Trophoblast cell (in vitro differentiated cells and primary cell): ENCODE measurements around the gene TMEM234.

ENCODE experiments used
- DNase-seq, 2 donors: peaks; one replicate each; pipeline ENCODE4 v3.0.0-alpha.2; 2016
- H2AFZ ChIP-seq: 2 replicates; pipeline ENCODE4 v1.6.1; 2013; ENCODE audit warnings: low read length, moderate library complexity, mild to moderate bottlenecking; ENCODE audit not compliant: insufficient read depth, poor library complexity
- H2AK5ac ChIP-seq: 2 replicates; pipeline ENCODE4 v1.6.1; 2013; ENCODE audit warnings: mild to moderate bottlenecking, low read length
- H2BK120ac ChIP-seq: 2 replicates; pipeline ENCODE4 v1.6.1; 2013; ENCODE audit warnings: low read length, mild to moderate bottlenecking, moderate library complexity; ENCODE audit not compliant: insufficient read depth, poor library complexity
- H2BK12ac ChIP-seq: 2 replicates; pipeline ENCODE4 v1.6.1; 2013; ENCODE audit warnings: mild to moderate bottlenecking, low read length, moderate library complexity
- H2BK5ac ChIP-seq: 2 replicates; pipeline ENCODE4 v1.6.1; 2013; ENCODE audit warnings: low read length, low read depth, moderate library complexity, mild to moderate bottlenecking; ENCODE audit not compliant: poor library complexity
- H3K14ac ChIP-seq: 2 replicates; pipeline ENCODE4 v1.6.1; 2013; ENCODE audit warnings: mild to moderate bottlenecking, low read length
- H3K18ac ChIP-seq: 2 replicates; pipeline ENCODE4 v1.6.1; 2013; ENCODE audit warnings: mild to moderate bottlenecking, low read length
- H3K23ac ChIP-seq: 2 replicates; pipeline ENCODE4 v1.6.1; 2013; ENCODE audit warnings: low read length
- H3K27ac ChIP-seq: 2 replicates; pipeline ENCODE4 v1.5.1; 2013; ENCODE audit warnings: low read depth, mild to moderate bottlenecking, inconsistent platforms, low read length, moderate library complexity
- H3K27me3 ChIP-seq: 2 replicates; pipeline ENCODE4 v1.6.1; 2013; ENCODE audit warnings: inconsistent platforms, mild to moderate bottlenecking, low read length, moderate library complexity; ENCODE audit not compliant: insufficient read depth
- H3K36me3 ChIP-seq, 2 experiments: 1 replicate in 1 of 2; 2 replicates in 1 of 2; pipeline ENCODE4 v1.6.1; 2013; ENCODE audit warnings: low read length in 2 of 2, mild to moderate bottlenecking in 2 of 2, moderate library complexity in 1 of 2; ENCODE audit not compliant: insufficient read depth in 2 of 2, control insufficient read depth in 1 of 2
- H3K4ac ChIP-seq: 2 replicates; pipeline ENCODE4 v1.6.1; 2013; ENCODE audit warnings: low read depth, mild to moderate bottlenecking, low read length, moderate library complexity
- H3K4me1 ChIP-seq, 2 experiments: 1 replicate in 1 of 2; 2 replicates in 1 of 2; pipeline ENCODE4 v1.6.1; 2013; ENCODE audit warnings: low read length in 2 of 2, mild to moderate bottlenecking in 2 of 2, moderate library complexity in 1 of 2; ENCODE audit not compliant: insufficient read depth in 2 of 2, control insufficient read depth in 1 of 2
- H3K4me2 ChIP-seq: 2 replicates; pipeline ENCODE4 v1.6.1; 2013; ENCODE audit warnings: inconsistent platforms, mild to moderate bottlenecking, low read length, moderate library complexity
- H3K4me3 ChIP-seq: 2 replicates; pipeline ENCODE4 v1.5.1; 2013; ENCODE audit warnings: mild to moderate bottlenecking, low read depth, low read length, inconsistent platforms
- H3K79me1 ChIP-seq: one replicate; pipeline ENCODE4 v1.6.1; 2013; ENCODE audit warnings: low read length
- H3K79me2 ChIP-seq: 2 replicates; pipeline ENCODE4 v1.6.1; 2013; ENCODE audit warnings: low read length, mild to moderate bottlenecking; ENCODE audit not compliant: control insufficient read depth, insufficient read depth, poor library complexity
- H3K9ac ChIP-seq: 2 replicates; pipeline ENCODE4 v1.6.1; 2013; ENCODE audit warnings: mild to moderate bottlenecking, low read length
- H3K9me3 ChIP-seq: 2 replicates; pipeline ENCODE4 v1.6.1; 2013; ENCODE audit warnings: low read depth, mild to moderate bottlenecking, control low read depth, inconsistent platforms, low read length; ENCODE audit not compliant: insufficient read depth
- H4K12ac ChIP-seq: 2 replicates; pipeline ENCODE4 v1.6.1; 2013; ENCODE audit warnings: low read depth, mild to moderate bottlenecking, low read length, moderate library complexity
- H4K8ac ChIP-seq: 2 replicates; pipeline ENCODE4 v1.6.1; 2013; ENCODE audit warnings: low read depth, mild to moderate bottlenecking, low read length, moderate library complexity
- H4K91ac ChIP-seq: one replicate; pipeline ENCODE4 v1.6.1; 2013; ENCODE audit warnings: low read depth, mild to moderate bottlenecking, low read length, moderate library complexity
- WGBS: extraction: QIAGEN DNeasy Blood & Tissue Kit; methylation state at CpG from one replicate; pipeline ENCODE4 v1.1.7; 2013; ENCODE audit warnings: missing lambda C conversion rate; ENCODE audit not compliant: insufficient read length, insufficient coverage; ENCODE audit errors: extremely low coverage; 5-methylcytosine and 5-hydroxymethylcytosine counted together

The TMEM234 gene

GRCh38 chr1:32181065-32181464 is 41.1 kb downstream of the TMEM234 start:
- H3K9me3 ChIP-seq: no peaks in the 10 kb centered on the region
- no peak overlapping the region for H2BK12ac ChIP-seq
- H3K9ac ChIP-seq: no peak overlapping the region
- no peak for DNase-seq
- no peak overlapping the region for H3K23ac ChIP-seq
- no peak overlapping the region for H4K12ac ChIP-seq
- H4K91ac ChIP-seq: no peak overlapping the region
- H3K79me2 ChIP-seq: peaks cover 8% of the 10 kb centered on the region
- no peak overlapping the region for H2AK5ac ChIP-seq
- no peak overlapping the region for H2AFZ ChIP-seq
- peaks cover 16 to 24% of the 10 kb centered on the region in 2 experiments for H3K36me3 ChIP-seq
- no peaks in the 10 kb centered on the region for H3K27me3 ChIP-seq
- peaks cover 7 to 10% of the 10 kb centered on the region in 2 experiments for H3K4me1 ChIP-seq
- no peak overlapping the region for H2BK120ac ChIP-seq
- H3K18ac ChIP-seq: no peak overlapping the region
- peak overlapping the region; percentile 24 for H3K14ac ChIP-seq
- H3K4me2 ChIP-seq: peak overlapping the region; percentile 0
- peaks cover 9% of the 10 kb centered on the region for H3K79me1 ChIP-seq
- no CpG with 5 or more reads among the region's 9 CpGs for WGBS
- H4K8ac ChIP-seq: no peak overlapping the region
- peak overlapping the region; percentile 77 for H3K4ac ChIP-seq
- H2BK5ac ChIP-seq: no peak overlapping the region
- no peak overlapping the region for H3K27ac ChIP-seq
- H3K4me3 ChIP-seq: no peak overlapping the region

GRCh38 chr1:32180186-32181060 is 41.7 kb downstream of the TMEM234 start:
- peak overlapping the region; percentile 16 for H3K4ac ChIP-seq
- H4K8ac ChIP-seq: peak overlapping the region; percentile 87
- peaks cover 8% of the 10 kb centered on the region for H3K79me2 ChIP-seq
- H3K4me2 ChIP-seq: peak overlapping the region; percentile 90
- peak overlapping the region; percentile 25 for H2BK120ac ChIP-seq
- peak; percentile 51 to 80 for DNase-seq
- peaks cover 15 to 23% of the 10 kb centered on the region in 2 experiments for H3K36me3 ChIP-seq
- H4K91ac ChIP-seq: peak overlapping the region; percentile 52
- H3K18ac ChIP-seq: peak overlapping the region; percentile 51
- H3K4me1 ChIP-seq: peaks cover 7 to 10% of the 10 kb centered on the region in 2 experiments
- H2BK12ac ChIP-seq: no peak overlapping the region
- H2AFZ ChIP-seq: no peak overlapping the region
- peak overlapping the region; percentile 78 for H3K4me3 ChIP-seq
- H3K27ac ChIP-seq: peak overlapping the region; percentile 73
- no CpG with 5 or more reads among the region's 36 CpGs for WGBS
- no peaks in the 10 kb centered on the region for H3K27me3 ChIP-seq
- H3K9ac ChIP-seq: peak overlapping the region; percentile 89
- H3K9me3 ChIP-seq: no peaks in the 10 kb centered on the region
- peaks cover 9% of the 10 kb centered on the region for H3K79me1 ChIP-seq
- no peak overlapping the region for H3K23ac ChIP-seq
- H2BK5ac ChIP-seq: peak overlapping the region; percentile 71
- peak overlapping the region; percentile 6 for H4K12ac ChIP-seq
- peak overlapping the region; percentile 45 for H2AK5ac ChIP-seq
- peak overlapping the region; percentile 68 for H3K14ac ChIP-seq

- Histone ChIP-seq H3K36me3 (peaks cover 15 to 25% of the 10 kb centered on the region in 2 experiments), H2BK120ac (peak within 1 kb of the TSS; percentile 25), H3K14ac (peak within 1 kb of the TSS; percentile 68), H4K8ac (peak within 1 kb of the TSS; percentile 87), H2AFZ (peak within 1 kb of the TSS; percentile 55), H3K9ac (peak within 1 kb of the TSS; percentile 89), H3K4me1 (peaks cover 7 to 10% of the 10 kb centered on the region in 2 experiments), H3K4me3 (peak within 1 kb of the TSS; percentile 78), H2BK12ac (no peak within 1 kb of the TSS), H3K79me1 (peaks cover 9% of the 10 kb centered on the region), H4K12ac (peak within 1 kb of the TSS; percentile 63), H3K27ac (peak within 1 kb of the TSS; percentile 73), H2BK5ac (peak within 1 kb of the TSS; percentile 71), H4K91ac (peak within 1 kb of the TSS; percentile 64), H3K79me2 (peaks cover 8% of the 10 kb centered on the region), H3K9me3 (no peaks in the 10 kb centered on the region), H3K18ac (peak within 1 kb of the TSS; percentile 51), H3K4ac (peak within 1 kb of the TSS; percentile 16), H3K27me3 (no peaks in the 10 kb centered on the region), H2AK5ac (peak within 1 kb of the TSS; percentile 45), H3K4me2 (peak within 1 kb of the TSS; percentile 90), H3K23ac (no peak within 1 kb of the TSS)
- no CpG with 5 or more reads among the region's 79 CpGs for WGBS
- peak; percentile 90 for DNase-seq
Observed at GRCh38 chr1:32179443-32180185, 42.5 kb downstream of the TMEM234 start, which contains the start of gene TXLNA. Gene TXLNA, plus strand, starts transcription at chr1:32179675. Its CDS starts 671 bp downstream, at chr1:32180346.

- Histone ChIP-seq H2BK5ac (no peak overlapping the region), H3K27me3 (no peaks in the 10 kb centered on the region), H3K4me2 (peak overlapping the region; percentile 90), H3K18ac (no peak overlapping the region), H3K79me1 (peaks cover 9% of the 10 kb centered on the region), H3K4me3 (no peak overlapping the region), H4K91ac (peak overlapping the region; percentile 64), H3K4ac (no peak overlapping the region), H3K9me3 (no peaks in the 10 kb centered on the region), H4K12ac (peak overlapping the region; percentile 63), H3K36me3 (peaks cover 13 to 20% of the 10 kb centered on the region in 2 experiments), H2BK12ac (no peak overlapping the region), H3K9ac (peak overlapping the region; percentile 17), H2AFZ (peak overlapping the region; percentile 14), H3K4me1 (peaks cover 7 to 10% of the 10 kb centered on the region in 2 experiments), H2AK5ac (no peak overlapping the region), H3K14ac (peak overlapping the region; percentile 22), H4K8ac (peak overlapping the region; percentile 56), H3K27ac (peak overlapping the region; percentile 31), H2BK120ac (peak overlapping the region; percentile 1), H3K79me2 (peaks cover 8% of the 10 kb centered on the region), H3K23ac (no peak overlapping the region)
- no peak for DNase-seq
- no CpG with 5 or more reads among the region's 7 CpGs for WGBS
Observed at GRCh38 chr1:32179193-32179442, 43.0 kb downstream of the TMEM234 start.
